Panc1 (cell line): ENCODE data around the gene RNF186. TPM values are rescaled to one million over a fixed set of nuclear protein-coding genes. Genes with fewer than 3 reads are reported as not detected.
"Not testable (repeated sequence)": the region's sequence is repeated elsewhere in the genome, so short reads cannot be mapped to it uniquely, and the experiment has no call there.

Experiments used
- ATAC-seq: fragments of 200-7000 bp; cut with Tn5 transposase; 2 replicates; pipeline ENCODE4 v1.9.1; 2020; ENCODE audit warnings: mild to moderate bottlenecking, moderate library complexity
- BruUV-seq: library from RNA; stranded (reverse); fragments of 400-500 nt; replicated peaks from 2 replicates; lab custom pipeline; 2021; lab: Mats Ljungman, UMichigan
- CTCF ChIA-PET: fragments of 300-600 bp; sonication (Branson Sonifier 250); formaldehyde crosslinking; loops from one replicate; lab custom pipeline; 2022; ENCODE audit warnings: antibody characterized with exemption; lab: Charles Lee
- POLR2A ChIA-PET: fragments of 300-600 bp; sonication (Branson Sonifier 250); formaldehyde crosslinking; loops from one replicate; lab custom pipeline; 2022; ENCODE audit warnings: antibody characterized with exemption; lab: Charles Lee
- DNase-seq: peaks from one replicate; pipeline ENCODE4 v3.0.0-alpha.2; 2010; ENCODE audit warnings: low read depth, low spot score
- H3K27ac ChIP-seq: 2 replicates; pipeline ENCODE4 v1.5.1; 2011; ENCODE audit warnings: mild to moderate bottlenecking, low read length, inconsistent platforms
- H3K27me3 ChIP-seq: fragments of 200-500 bp; sonication (Bioruptor generic); 2 replicates; pipeline ENCODE4 v1.6.0; 2014; ENCODE audit warnings: low read length, inconsistent platforms; ENCODE audit not compliant: control insufficient read depth, insufficient read depth
- H3K36me3 ChIP-seq: fragments of 200-500 bp; sonication (Bioruptor generic); 2 replicates; pipeline ENCODE4 v1.5.1; 2014; ENCODE audit warnings: inconsistent platforms, mild to moderate bottlenecking, low read length, moderate library complexity; ENCODE audit not compliant: control insufficient read depth, insufficient read depth
- H3K4me1 ChIP-seq: 2 replicates; pipeline ENCODE4 v1.5.1; 2011; ENCODE audit warnings: inconsistent platforms, mild to moderate bottlenecking, low read length, moderate library complexity; ENCODE audit not compliant: control insufficient read depth, insufficient read depth
- H3K4me3 ChIP-seq, 2 experiments: 2 replicates each; pipeline ENCODE4 v1.5.1; 2011 to 2012; ENCODE audit warnings: low read depth in 2 of 2, low read length in 2 of 2, mild to moderate bottlenecking in 2 of 2, inconsistent platforms in 1 of 2, moderate library complexity in 1 of 2
- H3K9me3 ChIP-seq: fragments of 200-500 bp; sonication (Bioruptor generic); 2 replicates; pipeline ENCODE4 v1.5.1; 2014; ENCODE audit warnings: low read depth, mild to moderate bottlenecking, inconsistent platforms, low read length, moderate library complexity; ENCODE audit not compliant: control insufficient read depth, insufficient read depth
- POLR2AphosphoS5 ChIP-seq: IDR thresholded peaks from 2 replicates; pipeline ENCODE4 v1.6.1; 2012; ENCODE audit warnings: mild to moderate bottlenecking, low read depth, low read length, moderate library complexity
- SIN3A ChIP-seq: IDR thresholded peaks from 2 replicates; pipeline ENCODE4 v1.6.1; 2012; ENCODE audit warnings: low read depth, mild to moderate bottlenecking, low read length, moderate library complexity, borderline replicate concordance; ENCODE audit not compliant: insufficient read depth
- TCF7L2 ChIP-seq: IDR thresholded peaks from 2 replicates; pipeline ENCODE4 v1.6.1; 2011; ENCODE audit warnings: mild to moderate bottlenecking, low read depth, low read length, inconsistent platforms
- in situ Hi-C: cut with HindIII; loops from 2 replicates; pipeline ENCODE4 v1.10.0; 2016; ENCODE audit warnings: low sequenced_read_pairs, low pct_unique_long_range_greater_than_20kb
- intact Hi-C: fragments of 100-400 bp; cut with micrococcal nuclease; formaldehyde crosslinking; loops from one replicate; pipeline ENCODE4 v1.10.0; 2022; ENCODE audit not compliant: unreplicated experiment
- total RNA-seq: library from RNA; stranded (reverse); gene quantifications from one replicate; pipeline ENCODE4 v1.2.1, GENCODE V29; 2021; ENCODE audit not compliant: unreplicated experiment
- TF ChIP-seq, protein P1 (sequence below), 2 experiments: IDR thresholded peaks; 2 replicates each; pipeline ENCODE4 v1.6.1; 2011 to 2012; ENCODE audit warnings: low read depth in 2 of 2, control low read depth in 1 of 2, low read length in 1 of 2, mild to moderate bottlenecking in 1 of 2, moderate library complexity in 1 of 2; ENCODE audit not compliant: insufficient read depth in 1 of 2
- TF ChIP-seq, protein P2 (sequence below): fragments of 450-650 bp; IDR thresholded peaks from 2 replicates; pipeline ENCODE4 v1.5.1; 2017; ENCODE audit warnings: mild to moderate bottlenecking

The RNF186 gene
- total RNA-seq, 1 experiment from 2014 or later = not detected

DNA sequence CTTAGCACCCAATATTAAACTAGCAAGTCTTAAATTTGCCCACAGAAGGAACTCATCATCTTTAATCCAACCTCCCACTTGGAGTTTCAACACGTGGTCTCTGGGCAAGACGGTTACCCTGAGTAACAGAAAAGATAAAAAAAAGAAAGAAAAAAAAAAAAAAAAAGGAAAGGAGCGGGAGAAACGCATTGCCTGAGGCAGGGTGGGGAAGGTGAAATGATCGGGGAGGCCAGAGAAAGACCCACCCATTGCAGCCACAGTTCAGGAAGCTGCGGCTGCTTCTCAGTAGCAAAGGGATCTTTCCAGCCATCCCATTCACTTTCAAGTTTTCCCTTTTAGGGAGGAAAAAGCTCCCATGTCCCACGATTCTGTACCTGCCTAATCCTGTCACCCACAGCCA, 35.1 kb upstream of the RNF186 start:
- no peaks in the 10 kb centered on the region for H3K9me3 ChIP-seq
- no peaks in the 10 kb centered on the region for H3K36me3 ChIP-seq
- DNase-seq = no peak
- ChIA-PET POLR2A (no interaction called here), CTCF (no interaction called here)
- no peaks in the 10 kb centered on the region; the same call in 1 of the 2 replicates for H3K4me1 ChIP-seq
- no peak for ATAC-seq
- BruUV-seq = no TSS peak
- H3K4me3 ChIP-seq = no peak overlapping the region
- intact Hi-C loops (no loop called here), in situ Hi-C loops (no loop called here)
- TF ChIP-seq SIN3A (no peak), TCF7L2 (no peak), POLR2AphosphoS5 (no peak)
- TF ChIP-seq, protein P1, sequence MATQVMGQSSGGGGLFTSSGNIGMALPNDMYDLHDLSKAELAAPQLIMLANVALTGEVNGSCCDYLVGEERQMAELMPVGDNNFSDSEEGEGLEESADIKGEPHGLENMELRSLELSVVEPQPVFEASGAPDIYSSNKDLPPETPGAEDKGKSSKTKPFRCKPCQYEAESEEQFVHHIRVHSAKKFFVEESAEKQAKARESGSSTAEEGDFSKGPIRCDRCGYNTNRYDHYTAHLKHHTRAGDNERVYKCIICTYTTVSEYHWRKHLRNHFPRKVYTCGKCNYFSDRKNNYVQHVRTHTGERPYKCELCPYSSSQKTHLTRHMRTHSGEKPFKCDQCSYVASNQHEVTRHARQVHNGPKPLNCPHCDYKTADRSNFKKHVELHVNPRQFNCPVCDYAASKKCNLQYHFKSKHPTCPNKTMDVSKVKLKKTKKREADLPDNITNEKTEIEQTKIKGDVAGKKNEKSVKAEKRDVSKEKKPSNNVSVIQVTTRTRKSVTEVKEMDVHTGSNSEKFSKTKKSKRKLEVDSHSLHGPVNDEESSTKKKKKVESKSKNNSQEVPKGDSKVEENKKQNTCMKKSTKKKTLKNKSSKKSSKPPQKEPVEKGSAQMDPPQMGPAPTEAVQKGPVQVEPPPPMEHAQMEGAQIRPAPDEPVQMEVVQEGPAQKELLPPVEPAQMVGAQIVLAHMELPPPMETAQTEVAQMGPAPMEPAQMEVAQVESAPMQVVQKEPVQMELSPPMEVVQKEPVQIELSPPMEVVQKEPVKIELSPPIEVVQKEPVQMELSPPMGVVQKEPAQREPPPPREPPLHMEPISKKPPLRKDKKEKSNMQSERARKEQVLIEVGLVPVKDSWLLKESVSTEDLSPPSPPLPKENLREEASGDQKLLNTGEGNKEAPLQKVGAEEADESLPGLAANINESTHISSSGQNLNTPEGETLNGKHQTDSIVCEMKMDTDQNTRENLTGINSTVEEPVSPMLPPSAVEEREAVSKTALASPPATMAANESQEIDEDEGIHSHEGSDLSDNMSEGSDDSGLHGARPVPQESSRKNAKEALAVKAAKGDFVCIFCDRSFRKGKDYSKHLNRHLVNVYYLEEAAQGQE (IDR thresholded peaks at IDR 0.05; ENCODE audit: insufficient read depth in 1 of 2, low read depth in 2 of 2, low read length in 1 of 2) = no peak
- TF ChIP-seq, protein P2, sequence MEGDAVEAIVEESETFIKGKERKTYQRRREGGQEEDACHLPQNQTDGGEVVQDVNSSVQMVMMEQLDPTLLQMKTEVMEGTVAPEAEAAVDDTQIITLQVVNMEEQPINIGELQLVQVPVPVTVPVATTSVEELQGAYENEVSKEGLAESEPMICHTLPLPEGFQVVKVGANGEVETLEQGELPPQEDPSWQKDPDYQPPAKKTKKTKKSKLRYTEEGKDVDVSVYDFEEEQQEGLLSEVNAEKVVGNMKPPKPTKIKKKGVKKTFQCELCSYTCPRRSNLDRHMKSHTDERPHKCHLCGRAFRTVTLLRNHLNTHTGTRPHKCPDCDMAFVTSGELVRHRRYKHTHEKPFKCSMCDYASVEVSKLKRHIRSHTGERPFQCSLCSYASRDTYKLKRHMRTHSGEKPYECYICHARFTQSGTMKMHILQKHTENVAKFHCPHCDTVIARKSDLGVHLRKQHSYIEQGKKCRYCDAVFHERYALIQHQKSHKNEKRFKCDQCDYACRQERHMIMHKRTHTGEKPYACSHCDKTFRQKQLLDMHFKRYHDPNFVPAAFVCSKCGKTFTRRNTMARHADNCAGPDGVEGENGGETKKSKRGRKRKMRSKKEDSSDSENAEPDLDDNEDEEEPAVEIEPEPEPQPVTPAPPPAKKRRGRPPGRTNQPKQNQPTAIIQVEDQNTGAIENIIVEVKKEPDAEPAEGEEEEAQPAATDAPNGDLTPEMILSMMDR = no peak
- H3K27ac ChIP-seq = no peak overlapping the region
- no peaks in the 10 kb centered on the region for H3K27me3 ChIP-seq

DNA sequence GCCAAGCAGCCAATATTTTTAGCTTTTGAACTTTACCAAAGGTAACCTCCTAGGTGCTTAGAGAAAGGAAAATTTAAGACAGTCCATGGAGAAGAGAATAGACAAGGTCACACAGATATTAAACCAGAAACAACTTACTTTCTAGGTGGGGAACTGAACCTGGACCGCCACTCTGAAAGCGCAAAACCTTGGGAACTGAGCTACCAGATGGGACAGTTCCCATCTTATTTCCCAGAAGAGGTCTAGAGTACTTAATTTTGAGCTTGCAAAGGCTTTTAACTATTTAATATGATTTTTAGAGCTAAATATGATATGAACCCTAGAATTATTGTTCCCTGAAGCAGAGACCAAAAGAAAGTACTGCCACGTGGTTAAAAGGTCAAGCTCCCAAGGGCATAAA, 34.2 kb upstream of the RNF186 start:
- intact Hi-C loops, in situ Hi-C loops: not testable (repeated sequence)

DNA sequence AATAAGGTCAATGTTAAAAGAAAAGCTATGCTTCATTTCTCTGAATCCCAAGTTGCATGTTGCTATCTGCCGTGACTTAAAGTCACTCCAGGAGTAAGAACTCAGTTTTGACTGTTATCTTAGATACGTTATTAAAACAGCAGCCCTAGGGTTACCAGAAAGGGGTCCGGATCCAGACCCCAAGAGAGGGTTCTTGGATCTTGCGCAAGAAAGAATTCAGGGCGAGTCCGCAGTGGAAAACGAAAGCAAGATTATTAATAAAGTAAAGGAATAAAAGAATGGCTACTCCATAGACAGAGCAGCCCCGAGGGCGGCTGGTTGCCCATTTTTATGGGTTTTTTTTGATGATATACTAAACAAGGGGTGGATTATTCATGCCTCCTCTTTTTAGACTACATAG, 32.3 kb upstream of the RNF186 start:
- BruUV-seq, H3K27me3 ChIP-seq, POLR2A ChIA-PET, H3K27ac ChIP-seq, in situ Hi-C loops, H3K4me1 ChIP-seq, intact Hi-C loops, H3K36me3 ChIP-seq, DNase-seq, CTCF ChIA-PET, ATAC-seq, H3K9me3 ChIP-seq: not testable (repeated sequence)
- H3K4me3 ChIP-seq = peak overlapping the region; percentile 28 to 54

More for the DNA sequence above, 34.2 kb upstream of the RNF186 start:
- BruUV-seq, ATAC-seq, DNase-seq, H3K9me3 ChIP-seq, POLR2A ChIA-PET, H3K27ac ChIP-seq, H3K4me3 ChIP-seq, CTCF ChIA-PET, H3K27me3 ChIP-seq, H3K4me1 ChIP-seq, H3K36me3 ChIP-seq: not testable (repeated sequence)
